ENCODE measurements around the gene KRT81.
"Not testable (repeated sequence)": the region's sequence is repeated elsewhere in the genome, so short reads cannot be mapped to it uniquely, and the experiment has no call there.

- TF ChIP-seq FOXP2 (optimal IDR thresholded peaks at IDR 0.05; ENCODE audit: control extremely low read depth, extremely low read length, insufficient read depth); EZH2 (IDR thresholded peaks at IDR 0.05): not testable (repeated sequence)
Observed at GRCh38 chr12:52290483-52291134, 725 bp downstream of the KRT81 start.
